Activated T-cell treated with anti-CD3 and anti-CD28 coated beads for 4 hours (primary cell): Measurements from ENCODE around the gene ZC3H11A.
"Not testable (repeated sequence)": the region's sequence is repeated elsewhere in the genome, so short reads cannot be mapped to it uniquely, and the experiment has no call there.

Source experiments
- DNase-seq: peaks from one replicate; pipeline ENCODE4 v3.0.0-alpha.2; 2020

Gene ZC3H11A

DNA sequence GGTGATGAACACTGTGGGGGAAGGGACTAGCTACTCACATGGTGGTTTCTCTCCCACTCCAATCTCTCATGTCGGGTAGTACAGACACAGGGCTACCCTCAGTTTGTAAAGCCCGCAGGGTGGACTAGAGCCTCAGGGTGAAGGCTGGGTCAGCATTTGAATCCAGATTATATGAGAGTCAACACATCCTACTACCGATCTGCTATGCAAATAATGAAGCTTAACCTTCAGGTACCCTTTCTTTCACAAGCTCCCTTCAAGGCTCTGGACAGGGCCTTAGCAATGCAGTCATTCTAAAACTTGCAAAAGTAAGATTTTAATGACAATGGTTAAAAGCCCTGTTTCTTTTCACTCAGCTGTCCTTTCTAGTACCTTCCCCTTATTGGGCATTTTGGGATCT lies 5.5 kb upstream of the ZC3H11A start:
- no peak for DNase-seq

DNA sequence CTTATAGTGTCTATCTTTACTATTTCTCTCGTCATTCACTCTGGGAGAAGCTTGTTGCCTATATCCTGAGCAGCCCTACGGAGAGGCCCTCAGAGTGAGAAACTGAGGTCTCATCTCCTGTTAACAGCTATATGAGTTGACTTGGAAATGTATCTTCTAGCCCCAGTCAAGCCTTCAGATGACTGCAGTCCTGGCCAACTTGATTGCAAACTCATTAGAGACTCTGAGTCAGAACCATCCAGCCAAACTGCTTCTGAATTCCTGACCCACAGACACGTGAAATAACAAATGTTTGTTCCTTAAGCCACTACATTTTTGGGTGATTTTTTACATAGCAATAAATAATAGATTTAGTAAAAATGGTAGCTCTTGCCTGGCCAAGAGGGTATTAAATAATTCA lies 3.9 kb upstream of the ZC3H11A start:
- no peak for DNase-seq

DNA sequence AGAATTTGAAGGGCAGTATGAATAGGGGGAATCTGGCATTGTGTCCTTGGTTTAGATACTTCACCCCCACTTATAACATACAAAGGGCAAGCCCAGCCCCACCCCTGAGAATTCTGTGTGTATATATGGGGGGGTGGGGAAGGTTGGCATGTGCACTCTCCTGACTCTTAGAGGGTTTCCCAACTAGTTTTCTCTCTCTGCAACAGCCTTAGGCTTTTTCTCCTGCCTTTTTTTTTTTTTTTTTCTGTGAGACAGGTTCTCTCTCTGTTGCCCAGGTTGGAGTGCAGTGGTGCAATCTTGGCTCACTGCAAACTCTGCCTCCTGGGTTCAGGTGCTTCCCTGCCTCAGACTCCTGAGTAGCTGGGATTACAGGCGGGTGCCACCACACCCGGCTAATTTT lies 2.9 kb upstream of the ZC3H11A start:
- no peak for DNase-seq

DNA sequence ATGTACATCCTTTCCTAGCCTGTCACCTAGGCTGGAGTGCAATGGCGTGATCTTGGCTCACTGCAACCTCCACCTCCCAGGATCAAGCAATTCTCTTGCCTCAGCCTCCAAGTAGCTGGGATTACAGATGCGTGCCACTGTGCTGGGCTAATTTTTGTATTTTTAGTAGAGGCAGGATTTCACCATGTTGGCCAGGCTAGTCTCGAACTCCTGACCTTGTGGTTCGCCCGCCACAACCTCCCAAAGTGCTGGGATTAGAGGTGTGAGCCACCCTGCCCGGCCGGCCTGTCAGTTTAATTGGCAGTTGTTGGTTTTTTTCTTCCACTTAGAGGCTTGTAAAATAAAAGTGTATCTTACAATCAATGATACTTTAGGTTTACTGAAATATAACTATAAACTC lies 1.9 kb upstream of the ZC3H11A start:
- not testable (repeated sequence) for DNase-seq

DNA sequence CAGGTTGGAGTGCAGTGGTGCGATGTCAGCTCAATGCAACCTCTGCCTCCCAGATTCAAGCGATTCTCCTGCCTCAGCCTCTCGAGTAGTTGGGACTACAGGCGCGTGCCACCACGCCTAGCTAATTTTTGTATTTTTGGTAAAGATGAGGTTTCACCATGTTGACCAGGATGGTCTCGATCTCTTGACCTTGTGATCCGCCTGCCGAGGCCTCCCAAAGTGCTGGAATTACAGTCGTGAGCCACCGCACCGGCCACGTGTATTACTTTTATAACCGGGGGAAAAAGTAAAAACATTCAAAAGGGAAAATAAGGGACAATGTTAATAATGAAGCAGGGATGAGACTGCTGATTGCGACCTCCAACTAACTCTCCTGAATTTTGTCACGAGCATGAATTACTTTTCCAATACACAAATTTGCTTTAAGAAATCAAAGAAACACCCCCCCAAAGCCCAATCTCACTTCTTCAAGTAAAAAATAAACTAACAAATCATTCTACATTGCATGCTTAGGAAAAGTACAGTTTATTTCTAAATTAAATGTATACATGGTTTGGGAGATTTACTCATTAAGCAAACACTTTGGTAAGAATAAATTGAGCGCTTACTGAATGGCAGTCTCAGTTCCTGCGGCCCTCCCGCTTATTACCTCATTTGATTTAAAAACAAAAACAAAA lies 521 bp upstream of the ZC3H11A start:
- DNase-seq = no peak

DNA sequence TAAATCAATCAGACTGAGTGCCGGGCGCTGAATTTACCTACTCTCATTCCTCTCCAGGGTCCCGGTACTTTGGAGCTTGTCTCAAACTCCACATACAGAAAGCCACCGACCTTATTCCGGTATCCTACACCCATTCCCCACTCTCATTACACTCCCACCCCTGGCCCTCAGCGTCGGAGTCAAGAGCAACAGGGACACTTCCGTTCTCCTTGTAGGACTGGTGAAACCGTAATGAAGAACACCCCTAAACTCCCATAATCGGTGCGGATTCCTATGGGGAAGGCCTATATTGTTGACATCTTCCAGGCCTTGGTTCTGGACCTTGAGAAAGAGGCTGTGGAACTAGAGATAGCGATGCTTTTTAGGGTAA lies 798 bp downstream of the ZC3H11A start:
- DNase-seq = peak; percentile 23

DNA sequence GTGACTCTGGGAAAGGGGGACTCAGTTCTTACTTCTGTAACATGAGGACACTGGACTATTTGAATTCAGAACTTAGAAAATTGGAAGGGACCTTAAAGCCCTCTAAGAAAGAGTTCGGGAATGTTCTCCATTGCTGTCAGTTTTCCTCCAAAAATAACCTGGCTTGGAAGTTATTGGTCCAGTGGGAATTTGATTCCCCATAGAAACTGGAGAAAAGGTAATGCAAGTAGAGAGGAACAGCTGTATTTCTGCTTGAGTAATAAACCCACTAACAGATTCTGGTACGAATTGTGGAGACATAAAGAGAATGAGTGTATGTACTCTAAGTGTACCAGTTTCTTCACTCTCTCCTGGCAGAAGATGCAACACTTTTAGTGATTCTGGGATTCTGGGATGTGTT lies 1.8 kb downstream of the ZC3H11A start:
- no peak for DNase-seq

DNA sequence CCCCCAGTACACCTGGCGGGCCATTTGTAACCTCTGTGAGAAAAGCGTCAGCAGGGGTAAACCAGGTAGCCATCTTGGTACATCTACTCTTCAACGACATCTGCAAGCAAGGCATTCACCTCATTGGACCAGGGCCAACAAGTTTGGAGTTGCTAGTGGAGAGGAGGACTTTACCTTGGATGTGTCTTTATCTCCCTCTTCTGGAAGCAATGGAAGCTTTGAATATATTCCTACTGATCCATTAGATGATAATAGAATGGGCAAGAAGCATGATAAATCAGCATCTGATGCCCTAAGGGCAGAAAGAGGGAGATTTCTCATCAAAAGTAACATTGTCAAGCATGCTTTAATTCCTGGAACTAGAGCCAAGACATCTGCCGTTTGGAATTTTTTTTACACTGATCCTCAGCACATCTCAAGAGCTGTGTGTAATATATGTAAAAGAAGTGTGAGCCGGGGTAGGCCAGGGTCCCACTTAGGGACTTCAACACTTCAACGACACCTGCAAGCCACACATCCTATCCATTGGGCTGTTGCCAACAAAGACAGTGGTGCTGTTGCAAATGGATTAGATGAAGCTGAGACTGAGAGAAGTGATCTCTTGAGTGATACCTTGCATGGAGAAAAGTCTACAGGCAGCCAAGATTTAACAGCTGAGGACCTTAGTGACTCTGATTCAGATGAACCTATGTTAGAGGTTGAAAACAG lies 2.7 kb downstream of the ZC3H11A start:
- no peak for DNase-seq

DNA sequence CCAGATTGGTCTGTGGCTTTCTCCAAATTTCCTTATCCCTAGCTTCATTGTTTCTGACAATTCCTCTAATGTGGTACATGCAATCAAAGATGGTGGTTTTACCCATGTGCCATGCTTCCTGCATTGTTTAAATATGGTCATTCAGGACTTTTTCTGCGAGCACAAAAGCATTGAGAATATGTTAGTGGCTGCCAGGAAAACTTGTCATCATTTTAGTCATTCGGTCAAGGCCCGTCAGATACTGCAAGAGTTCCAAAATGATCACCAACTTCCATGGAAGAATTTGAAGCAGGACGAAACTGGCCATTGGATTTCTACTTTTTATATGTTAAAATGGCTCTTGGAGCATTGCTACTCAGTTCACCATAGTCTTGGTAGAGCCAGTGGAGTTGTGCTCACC lies 3.7 kb downstream of the ZC3H11A start:
- DNase-seq = no peak

DNA sequence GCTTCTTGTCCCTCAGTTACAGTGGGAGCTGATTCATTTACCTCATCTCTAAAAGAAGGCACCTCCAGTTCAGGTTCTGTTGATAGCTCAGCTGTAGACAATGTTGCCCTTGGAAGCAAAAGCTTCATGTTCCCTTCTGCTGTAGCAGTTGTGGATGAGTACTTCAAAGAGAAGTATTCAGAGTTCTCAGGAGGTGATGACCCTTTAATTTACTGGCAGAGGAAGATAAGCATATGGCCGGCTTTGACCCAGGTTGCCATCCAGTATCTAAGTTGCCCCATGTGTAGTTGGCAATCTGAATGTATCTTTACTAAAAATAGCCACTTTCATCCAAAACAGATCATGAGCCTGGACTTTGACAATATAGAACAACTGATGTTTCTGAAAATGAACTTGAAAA lies 4.5 kb downstream of the ZC3H11A start:
- no peak for DNase-seq

DNA sequence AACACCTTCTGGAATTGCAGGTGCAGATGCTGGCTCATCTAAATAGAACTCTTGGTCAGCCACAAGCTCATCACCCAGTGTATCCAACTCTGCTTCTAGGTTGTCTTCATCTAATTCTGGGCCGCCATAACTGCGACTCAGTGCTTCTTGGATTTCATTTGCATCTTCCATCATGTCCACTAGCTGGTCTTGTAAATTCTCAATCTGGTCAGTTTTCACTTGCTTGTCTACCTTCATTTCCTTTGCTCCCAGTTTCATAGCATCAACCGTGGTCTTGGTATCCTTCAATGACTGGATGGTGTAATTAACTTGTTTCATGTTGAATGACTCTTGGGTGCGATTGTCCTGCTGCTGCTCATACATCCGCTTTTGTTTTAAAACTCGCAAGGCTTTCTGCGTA lies 10.3 kb downstream of the ZC3H11A start:
- DNase-seq = no peak

DNA sequence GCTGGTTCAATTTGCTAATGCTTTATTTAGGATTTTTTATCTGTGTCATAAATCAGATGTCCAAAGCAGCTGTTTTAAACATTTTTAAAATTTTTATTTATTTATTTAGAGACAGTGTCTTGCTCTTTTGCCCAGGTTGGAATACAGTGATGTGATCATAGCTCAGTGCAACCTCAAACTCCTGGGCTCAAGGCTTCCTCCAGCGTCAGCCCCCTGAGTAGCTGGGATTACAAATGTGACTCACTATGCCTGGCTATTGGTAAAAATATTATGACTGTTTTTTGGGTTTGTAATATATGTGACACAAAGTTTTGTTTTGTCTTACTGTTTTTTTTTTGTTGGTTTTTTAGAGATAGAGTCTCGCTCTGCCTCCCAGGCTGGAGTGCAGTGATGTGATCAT lies 11.8 kb downstream of the ZC3H11A start:
- DNase-seq = no peak

DNA sequence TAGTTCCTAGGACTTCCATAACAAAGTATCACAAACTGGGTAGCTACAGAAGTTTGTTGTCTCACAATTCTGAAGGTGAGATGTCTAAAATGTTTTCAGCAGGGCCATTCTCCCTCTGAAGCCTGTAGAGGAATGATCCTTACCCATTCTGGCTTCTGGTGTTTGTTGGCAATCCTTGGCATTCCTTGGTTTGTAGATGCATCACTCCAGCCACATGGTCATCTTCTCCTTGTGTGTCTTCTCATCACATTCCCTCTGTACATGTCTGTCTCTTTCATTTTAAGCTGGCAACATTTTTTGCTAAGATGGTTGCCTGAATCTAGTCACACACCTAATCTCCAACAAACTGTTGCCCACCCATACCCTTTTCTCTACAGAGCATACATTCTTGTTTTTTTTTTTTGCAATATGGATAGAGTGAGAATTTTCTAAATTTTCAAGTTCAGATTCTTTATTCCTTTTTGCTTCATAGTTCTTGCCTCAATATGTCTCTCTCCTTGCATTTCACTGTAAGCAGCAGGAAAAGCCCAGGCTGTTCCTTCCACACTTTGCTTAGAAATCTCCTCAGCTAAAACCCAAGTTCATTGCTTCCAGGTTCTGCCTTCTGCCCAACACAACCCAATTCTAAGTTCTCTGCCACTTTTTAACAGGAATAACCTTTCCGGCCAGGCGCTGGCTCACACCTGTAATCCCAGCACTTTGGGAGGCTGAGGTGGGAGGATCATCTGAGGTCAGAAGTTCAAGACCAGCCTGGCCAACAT lies 18.3 kb downstream of the ZC3H11A start:
- DNase-seq = no peak

DNA sequence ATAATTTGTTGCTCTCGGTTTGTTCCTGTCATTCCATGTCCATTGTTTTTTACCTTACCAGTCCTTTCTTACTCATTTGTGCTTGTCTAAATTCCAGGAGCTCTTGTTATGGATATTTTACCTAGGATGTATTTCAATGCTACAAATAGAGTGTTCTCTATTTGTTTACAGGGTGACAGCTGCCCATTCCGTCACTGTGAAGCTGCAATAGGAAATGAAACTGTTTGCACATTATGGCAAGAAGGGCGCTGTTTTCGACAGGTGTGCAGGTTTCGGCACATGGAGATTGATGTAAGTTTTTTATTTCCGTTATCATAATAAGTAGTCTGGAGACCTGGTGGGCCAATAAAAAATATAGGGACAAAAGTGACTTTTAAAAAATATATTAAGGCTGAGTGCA lies 23.0 kb downstream of the ZC3H11A start:
- DNase-seq = no peak

DNA sequence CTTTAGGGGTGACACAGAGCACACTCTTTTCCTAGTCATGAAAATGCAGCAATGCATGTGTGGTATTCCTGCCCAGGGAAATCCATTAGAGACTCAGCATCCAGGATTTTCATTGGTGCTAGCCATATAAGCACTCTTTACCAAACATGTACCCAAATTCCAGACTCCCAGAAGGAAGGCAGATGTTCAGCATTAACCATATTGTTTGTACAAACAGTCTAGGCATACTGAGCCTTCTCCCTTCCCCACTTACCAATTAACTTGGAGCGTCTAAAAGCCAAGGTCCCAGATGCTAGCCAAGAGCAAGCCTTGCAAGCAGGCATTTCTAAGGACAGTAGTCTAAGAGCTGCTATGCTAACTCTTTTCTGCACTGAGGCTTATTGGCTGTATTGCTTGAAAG lies 27.9 kb downstream of the ZC3H11A start:
- no peak for DNase-seq

DNA sequence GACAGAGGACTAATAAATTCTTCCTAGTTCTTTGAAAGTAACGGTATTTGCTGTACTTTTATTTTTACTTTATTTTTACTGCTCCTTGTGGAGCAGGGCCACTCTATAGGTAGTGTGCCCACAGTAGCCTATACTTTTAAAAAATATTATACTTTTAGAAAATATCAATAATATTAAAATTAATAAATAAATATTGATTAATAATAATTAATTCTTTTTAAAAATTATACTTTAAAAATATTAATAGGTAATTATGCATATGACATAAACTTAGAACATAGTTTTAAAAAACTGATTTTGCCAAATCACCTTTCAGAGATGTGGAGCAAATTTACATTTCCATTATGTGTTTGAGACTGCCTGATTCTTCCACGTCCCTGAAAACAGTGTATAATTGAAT lies 30.8 kb downstream of the ZC3H11A start:
- no peak for DNase-seq

DNA sequence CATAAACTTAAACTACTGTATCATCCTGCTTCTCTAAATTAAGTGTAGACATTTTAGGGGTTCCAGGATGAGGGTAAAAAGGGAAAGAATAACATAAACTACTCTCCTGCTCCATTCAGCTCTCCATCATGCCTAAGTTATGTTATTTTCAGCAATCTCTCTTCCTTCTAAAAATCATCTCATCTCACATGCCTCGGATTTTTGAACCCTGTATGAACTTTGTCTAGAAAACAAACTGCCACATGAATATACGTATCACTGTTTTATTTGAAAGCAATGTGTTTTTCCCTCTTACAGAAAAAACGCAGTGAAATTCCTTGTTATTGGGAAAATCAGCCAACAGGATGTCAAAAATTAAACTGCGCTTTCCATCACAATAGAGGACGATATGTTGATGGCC lies 32.6 kb downstream of the ZC3H11A start:
- DNase-seq = no peak

DNA sequence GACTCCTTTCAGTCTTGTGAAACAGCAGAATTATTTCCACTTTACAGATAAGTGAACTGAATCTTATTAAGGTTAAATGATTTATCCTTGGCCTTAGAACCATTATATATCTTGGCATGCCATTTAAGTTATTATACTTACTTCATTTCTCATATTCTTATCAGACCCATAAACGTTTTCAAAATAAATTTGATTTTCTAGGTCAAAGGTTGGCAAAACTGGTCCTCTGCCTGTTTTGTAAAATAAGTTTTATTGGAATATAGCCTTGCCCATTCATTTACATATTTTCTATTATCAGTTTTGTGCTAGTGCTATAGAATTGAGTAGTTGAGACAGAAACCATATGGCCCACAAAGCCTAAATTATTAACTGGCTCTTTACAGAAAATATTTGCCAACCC lies 33.1 kb downstream of the ZC3H11A start:
- DNase-seq = no peak

DNA sequence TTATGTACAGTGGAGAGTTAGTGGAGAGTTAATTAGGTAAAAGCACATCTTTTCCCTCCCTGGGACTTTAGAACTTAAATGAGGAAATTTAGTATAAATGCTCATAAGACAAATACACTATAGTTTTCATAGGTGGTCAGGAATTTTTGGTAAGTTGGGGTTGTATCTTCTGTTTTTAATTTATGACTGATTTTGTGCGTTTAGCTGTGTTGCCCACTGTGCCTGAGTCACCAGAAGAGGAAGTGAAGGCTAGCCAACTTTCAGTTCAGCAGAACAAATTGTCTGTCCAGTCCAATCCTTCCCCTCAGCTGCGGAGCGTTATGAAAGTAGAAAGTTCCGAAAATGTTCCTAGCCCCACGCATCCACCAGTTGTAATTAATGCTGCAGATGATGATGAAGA lies 33.8 kb downstream of the ZC3H11A start:
- not testable (repeated sequence) for DNase-seq

DNA sequence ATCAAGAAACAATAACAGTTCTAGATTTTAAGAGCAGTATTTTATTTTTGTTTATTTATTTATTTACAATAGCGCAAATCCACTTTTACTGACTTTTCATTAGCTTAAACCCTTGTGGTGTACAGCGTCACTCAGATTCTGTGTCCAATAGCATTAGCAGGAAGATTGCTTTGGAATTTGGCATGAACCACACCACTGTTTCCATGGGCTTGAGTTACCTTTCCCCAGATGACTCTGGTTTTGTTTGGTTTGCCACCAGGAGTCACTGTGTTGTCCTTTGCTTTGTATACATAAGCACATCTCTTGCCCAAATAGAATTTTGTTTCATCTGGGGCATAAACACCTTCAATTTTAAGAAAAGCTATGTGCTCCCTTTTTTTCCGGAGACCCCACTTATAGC lies 40.1 kb downstream of the ZC3H11A start:
- DNase-seq = no peak

DNA sequence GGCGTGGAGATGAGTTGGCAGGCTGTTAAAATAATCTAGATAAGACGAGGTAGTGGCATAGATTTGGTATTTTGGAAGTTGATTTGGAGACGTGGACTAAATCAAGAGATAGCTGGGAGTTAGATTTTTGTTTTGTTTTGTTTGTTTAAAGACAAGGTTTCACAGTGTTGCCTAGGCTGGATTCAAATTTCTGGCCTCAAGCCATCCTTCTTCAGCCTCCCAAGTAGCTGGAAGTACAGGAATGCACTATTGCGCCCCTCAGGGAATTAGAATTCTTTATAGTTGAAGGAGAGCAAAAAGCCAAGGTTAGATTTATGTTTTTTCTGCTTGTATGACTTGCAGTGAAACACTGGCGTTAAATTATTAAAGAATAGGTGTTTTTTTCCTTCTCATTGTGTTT lies 43.7 kb downstream of the ZC3H11A start:
- DNase-seq = no peak

DNA sequence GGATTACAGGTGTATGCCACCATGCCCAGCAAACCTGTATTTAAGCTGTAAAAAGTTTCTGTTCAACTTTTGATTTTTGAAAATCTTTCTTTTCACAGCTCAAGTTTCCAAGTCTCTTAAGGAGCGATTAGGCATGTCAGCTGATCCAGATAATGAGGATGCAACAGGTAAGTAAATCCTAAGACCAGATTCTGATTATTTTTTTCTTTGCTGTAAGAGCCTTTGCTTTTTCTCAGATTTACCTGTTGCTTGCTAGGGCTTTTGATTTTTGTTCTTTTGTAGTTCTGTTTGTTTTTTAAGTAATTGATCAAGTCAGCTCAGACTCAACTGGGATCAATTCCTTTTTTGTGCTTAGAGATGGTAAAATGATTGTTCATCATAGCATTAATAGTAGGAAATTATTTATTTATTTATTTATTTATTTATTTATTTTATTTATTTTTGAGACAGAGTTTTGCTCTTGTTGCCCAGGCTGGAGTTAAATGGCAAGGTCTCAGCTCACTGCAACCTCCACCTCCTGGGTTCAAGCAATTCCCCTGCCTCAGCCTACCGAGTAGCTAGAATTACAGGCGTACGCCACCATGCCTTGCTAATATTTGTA lies 44.9 kb downstream of the ZC3H11A start:
- DNase-seq = no peak

DNA sequence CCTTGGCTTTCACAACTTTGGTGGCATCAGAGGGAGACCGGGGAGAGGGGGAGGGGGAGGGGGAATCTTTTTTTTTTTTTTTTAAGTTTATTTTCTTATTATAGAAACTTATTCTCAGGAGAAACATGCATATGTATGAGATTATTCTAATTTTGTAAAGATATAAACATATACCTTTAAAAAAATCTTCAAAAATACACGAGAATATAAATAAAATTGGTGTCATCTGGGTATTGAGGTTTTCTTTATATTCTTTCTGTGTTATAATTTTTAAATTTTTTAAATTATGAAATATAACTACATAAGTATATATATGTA lies 47.1 kb downstream of the ZC3H11A start:
- no peak for DNase-seq

DNA sequence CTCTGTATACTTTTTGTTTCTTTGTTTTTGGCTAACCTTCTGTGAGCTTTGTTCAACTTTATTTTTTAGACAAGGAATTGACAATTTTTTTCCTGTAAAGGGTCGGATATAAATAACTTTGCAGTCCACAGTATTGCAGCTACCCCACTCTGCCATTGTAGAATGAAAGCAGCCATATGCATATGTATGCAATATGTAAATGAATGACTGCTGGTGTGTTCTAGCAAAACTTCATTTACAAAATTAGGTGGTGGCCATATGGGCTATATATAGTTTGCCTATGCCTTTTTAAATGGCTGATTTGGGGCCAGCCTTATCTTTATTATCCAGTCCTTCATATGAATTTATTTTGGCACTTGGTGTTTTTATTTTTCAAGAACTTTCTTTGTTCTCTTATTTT lies 48.0 kb downstream of the ZC3H11A start:
- no peak for DNase-seq
